SK-N-MC (cell line): ENCODE measurements around the gene MMP15.

Experiments
- EZH2 ChIP-seq: fragments of 200-600 bp; sonication (generic); IDR thresholded peaks from one replicate; pipeline ENCODE4 v1.6.1; 2017; ENCODE audit warnings: antibody characterized with exemption
- POLR2AphosphoS5 ChIP-seq: IDR thresholded peaks from 2 replicates; pipeline ENCODE4 v1.6.1; 2012; ENCODE audit warnings: mild to moderate bottlenecking, low read depth, low read length, borderline replicate concordance

DNA sequence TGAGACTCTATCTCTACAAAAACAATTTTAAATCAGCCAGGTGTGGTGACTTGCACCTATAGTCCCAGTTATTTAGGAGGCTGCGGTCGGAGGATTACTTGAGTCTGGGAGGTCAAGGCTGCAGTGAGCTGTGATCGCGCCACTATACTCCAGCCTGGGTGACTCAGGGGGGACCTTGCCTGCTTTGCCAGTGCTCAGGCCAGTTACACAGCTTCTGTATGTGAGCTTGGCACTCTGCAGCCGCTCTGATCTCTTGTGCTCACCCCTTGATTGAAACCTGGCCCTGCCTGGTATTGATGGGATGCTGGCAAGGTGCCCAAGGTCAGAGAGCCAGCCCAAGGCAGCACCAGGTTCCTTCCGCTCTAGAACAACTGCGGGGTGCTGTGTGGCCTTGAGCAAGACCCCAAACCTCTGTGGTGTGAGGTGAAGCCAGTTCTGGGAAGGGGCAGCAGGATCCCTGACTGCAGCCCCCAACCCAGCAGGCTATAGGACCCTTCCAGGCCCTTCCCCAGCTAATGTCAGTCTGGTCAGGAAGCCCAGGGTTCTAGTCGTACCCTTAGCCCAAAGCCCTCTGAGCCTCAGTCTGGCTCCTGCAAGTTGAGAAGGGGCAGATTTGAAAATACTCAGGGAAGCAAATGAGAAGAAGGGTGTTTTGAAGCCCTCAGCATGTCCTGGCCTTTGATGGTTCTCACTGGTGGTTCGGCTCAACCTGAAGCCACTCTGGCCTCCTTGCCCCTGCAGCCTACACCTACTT is 18.9 kb downstream of the MMP15 start:
- TF ChIP-seq EZH2 (no peak), POLR2AphosphoS5 (no peak)
